HPDE6-E6E7 (cell line): ENCODE measurements around the gene ANXA7.
"Not testable (repeated sequence)": the region's sequence is repeated elsewhere in the genome, so short reads cannot be mapped to it uniquely, and the experiment has no call there.

ENCODE experiments used
- DNase-seq: peaks from one replicate; pipeline ENCODE4 v3.0.0; 2011; ENCODE audit warnings: missing footprints; ENCODE audit errors: extremely low spot score

ANXA7 gene

DNA sequence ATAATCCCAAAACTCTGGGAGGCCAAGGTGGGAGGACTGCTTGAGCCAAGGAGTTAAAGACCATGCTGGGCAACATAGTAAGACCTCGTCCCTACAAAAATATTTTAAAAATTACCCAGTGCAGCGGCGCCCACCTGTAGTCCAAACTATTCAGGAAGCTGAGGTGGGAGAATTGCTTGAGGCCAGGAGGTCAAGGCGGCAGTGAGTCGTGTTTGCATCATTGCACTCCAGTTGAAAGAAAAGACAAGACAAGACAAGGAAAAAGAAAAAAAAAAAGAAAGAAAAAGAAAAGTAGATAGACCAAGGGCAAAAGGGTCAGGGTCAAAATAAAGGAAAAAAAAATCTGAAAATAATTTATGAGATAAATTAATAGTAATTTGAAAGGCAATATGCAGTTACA is 5.8 kb downstream of the ANXA7 start:
- no peak for DNase-seq

GRCh38 chr10:73407495-73407894 is 6.4 kb downstream of the ANXA7 start:
- DNase-seq: no peak

- DNase-seq: no peak
These were observed 7.0 kb downstream of the ANXA7 start for GRCh38 chr10:73406846-73407245.

GRCh38 chr10:73405556-73405955 is 8.3 kb downstream of the ANXA7 start:
- no peak for DNase-seq

DNA sequence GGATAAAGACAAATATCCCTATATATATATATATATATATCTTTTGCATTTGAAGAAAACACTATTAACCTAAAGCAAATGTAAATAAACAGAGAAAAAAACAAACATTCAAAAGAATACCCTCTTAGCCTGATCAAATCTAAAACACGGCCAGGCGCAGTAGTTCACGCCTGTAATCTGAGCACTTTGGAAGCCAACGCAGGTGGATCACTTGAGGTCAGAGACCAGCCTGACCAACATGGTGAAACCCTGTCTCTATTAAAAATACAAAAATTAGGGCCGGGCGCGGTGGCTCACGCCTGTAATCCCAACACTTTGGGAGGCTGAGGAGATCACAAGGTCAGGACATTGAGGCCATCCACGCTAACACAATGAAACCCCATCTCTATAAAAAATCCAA is 9.2 kb downstream of the ANXA7 start:
- DNase-seq: no peak

DNA sequence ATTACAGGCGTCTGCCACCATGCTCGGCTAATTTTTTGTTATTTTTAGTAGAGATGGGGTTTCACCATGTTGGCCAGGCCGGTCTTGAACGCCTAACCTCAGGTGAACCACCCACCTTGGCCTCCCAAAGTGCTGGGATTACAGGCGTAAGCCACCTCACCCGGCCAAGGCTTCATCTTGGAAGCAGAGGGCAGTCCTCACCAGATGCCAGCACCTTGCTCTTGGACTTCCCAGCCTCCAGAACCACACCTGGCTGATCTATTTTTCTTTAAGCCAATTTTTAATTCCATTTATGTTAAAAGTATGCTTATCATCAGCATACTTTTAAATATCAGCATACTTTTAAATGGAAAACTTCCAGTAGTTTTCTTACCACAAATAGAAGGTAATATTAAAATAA is 12.2 kb downstream of the ANXA7 start:
- no peak for DNase-seq

GRCh38 chr10:73399063-73399462 is 14.8 kb downstream of the ANXA7 start:
- DNase-seq: no peak

- DNase-seq: no peak
These were observed 15.8 kb downstream of the ANXA7 start for GRCh38 chr10:73398024-73398423.

DNA sequence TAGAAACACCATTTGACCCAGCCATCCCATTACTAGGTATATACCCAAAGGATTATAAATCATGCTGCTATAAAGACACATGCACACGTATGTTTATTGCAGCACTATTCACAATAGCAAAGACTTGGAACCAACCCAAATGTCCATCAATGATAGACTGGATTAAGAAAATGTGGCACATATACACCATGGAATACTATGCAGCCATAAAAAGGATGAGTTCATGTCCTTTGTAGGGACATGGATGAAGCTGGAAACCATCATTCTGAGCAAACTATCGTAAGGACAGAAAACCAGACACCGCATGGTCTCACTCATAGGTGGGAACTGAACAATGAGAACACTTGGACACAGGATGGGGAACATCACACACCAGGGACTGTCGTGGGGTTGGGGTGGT is 19.5 kb downstream of the ANXA7 start:
- not testable (repeated sequence) for DNase-seq

GRCh38 chr10:73388228-73388627 is 25.6 kb downstream of the ANXA7 start:
- no peak for DNase-seq

DNA sequence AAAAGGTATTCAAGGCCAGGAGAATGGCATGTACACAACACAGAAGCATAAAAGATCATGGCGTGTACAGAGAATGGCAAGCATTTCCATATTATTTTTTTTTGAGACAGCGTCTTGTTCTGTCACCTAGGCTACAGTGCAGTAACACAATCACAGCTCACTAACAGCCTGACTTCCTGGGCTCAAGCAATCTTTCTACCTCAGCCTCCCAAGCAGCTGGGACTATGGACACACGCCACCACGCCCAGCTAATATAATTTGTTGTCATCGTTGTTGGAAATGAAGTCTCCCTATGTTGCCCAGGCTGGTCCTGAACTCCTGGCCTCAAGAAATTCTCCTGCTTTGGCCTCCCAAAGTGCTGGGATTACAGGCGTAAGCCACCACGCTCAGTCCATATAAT is 27.3 kb downstream of the ANXA7 start:
- no peak for DNase-seq

- no peak for DNase-seq
These were observed 34.7 kb downstream of the ANXA7 start for GRCh38 chr10:73379064-73379748.

GRCh38 chr10:73376679-73377078 is 37.2 kb downstream of the ANXA7 start:
- no peak for DNase-seq

DNA sequence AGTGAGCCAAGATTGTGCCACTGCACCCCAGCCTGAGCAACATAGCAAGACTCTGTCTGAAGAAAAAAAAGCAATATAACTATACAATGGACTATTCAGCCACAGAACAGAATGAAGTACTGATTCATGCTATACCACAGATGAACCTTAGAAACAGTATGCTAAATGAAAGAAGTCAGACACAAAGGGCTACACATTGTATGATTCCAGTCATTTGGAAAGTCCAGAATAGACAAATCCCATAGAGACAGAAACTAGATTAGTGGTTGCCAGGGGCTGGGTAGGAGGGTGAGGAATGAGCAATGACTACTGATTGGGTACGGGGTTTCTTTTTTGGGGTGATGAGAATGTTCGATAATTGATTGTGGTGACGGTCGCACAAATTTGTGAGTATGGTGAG is 45.6 kb downstream of the ANXA7 start:
- no peak for DNase-seq

DNA sequence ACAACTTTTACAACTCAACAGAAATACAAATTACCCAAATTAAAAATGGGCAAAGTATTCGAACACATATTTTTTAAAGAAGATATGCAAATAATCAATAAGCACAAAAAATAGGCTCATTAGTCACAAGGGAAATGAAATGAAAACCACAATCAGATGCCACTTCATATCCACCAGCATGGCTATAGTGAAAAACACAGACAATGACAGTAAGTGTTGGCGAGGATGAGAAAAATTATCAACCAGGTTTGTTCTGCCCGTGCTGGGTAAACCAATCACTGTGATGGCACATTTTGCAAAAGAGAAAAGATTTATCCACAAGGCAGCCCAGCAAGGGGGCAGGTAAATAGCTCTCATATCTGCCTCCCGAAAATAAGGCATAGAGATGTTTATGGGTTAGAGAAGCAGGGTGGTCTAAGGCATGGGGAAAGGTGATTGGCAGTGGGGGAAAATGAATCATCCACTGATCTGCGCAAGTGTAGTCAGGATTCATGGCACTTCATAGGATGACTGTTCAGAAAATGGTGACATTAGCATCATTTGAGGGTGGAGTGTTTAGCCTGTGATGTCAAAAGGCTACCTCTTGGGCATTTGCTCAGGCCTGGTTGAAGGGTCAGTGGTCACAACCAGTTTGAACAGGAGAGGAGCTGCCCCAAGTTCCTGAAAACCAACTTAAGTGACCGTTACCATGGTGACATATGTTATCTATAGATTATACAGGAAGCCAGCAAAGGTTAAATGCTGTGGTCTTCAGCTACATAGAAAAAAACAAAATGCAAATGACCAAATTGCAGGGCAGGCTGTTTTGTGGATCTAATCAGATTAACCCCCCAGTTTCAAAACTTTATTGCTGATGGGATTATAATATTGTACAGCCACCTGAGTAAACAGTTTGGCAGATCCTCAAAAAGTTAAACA is 47.2 kb downstream of the ANXA7 start:
- DNase-seq: no peak

DNA sequence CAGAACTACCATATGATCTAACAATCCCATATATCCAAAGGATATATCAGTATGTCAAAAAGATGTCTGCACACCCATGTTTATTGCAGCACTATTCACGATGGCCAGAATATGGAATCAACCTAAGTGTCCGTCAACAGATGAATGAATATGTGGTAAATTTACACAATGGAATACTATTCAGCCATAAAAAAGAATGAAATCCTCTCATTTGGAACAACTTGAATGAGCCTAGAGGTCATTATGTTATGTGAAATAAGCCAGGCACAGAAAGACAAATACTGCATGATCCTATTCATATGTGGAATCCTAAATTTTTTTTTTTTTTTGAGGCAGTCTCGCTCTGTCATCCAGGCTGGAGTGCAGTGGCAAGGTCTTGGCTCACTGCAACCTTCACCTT is 48.9 kb downstream of the ANXA7 start:
- DNase-seq: no peak

DNA sequence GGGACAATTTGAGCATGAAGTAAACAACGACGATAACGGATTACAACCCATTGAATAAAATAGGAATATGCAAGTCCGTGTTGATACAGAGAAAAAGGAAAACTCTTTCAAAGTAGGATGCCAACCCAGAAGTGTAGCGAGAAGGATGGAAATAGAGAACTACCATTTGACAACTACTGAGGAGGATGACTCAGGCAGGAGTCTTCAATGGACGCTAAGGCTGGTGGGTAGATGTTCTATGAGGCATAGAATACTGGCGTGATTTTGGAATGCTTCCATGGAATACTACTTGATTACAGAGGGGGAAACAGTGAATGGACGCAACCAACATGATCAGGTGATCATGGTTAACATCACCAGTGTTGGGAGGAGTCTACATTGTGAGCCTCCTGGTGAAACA is 54.4 kb downstream of the ANXA7 start:
- DNase-seq: no peak

DNA sequence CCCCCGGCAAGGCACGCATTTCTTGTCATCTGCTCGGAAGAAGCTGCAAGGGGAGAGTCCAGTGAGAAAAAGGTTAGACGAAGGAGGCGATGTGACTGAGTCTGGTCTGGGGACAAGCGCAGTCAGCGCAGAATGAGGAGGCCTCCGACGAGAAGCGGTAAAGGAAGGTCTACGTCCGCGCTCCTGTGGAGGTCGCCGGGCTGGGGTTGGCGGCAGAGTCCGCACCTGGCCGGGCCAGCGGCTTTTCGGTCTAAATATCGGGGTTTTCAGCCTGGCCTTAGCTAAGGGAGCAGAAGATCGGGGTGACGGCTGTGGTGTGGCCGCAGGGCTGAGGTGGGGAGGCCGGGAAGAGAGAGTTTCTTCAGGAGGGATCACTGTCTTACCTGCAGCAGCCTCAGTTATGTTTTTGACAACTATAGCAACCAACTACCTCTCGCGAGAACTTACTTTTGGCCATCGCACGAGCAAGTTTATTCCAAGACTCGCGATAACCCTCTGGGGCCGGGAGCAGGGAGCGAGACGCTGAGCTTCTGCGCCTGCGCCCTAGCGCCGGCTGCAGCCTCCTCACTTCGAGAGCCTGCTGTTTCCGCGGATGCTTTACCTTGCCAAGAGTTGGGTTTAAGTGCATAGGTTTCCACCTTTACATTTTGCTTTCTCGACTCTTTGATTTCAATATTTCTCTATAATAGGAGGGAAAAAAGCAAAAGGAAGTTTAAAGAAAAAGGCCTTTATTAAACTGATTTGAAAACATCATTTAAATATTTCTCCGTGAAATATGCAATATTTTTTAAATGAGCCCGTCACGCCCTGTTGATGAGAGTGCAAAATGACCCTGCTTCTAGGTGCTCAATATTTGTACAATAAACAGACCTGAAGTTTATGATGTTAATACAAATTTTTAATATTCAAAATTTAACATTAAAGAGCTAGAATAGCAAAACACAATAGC is 55.3 kb downstream of the ANXA7 start, which contains the start of gene CFAP70:
TSS of gene CFAP70 (minus strand) at position 534 of the 949 bp plus-strand sequence. CDS start 4,068 bp downstream, outside the sequence.
- DNase-seq: peak; percentile 97

DNA sequence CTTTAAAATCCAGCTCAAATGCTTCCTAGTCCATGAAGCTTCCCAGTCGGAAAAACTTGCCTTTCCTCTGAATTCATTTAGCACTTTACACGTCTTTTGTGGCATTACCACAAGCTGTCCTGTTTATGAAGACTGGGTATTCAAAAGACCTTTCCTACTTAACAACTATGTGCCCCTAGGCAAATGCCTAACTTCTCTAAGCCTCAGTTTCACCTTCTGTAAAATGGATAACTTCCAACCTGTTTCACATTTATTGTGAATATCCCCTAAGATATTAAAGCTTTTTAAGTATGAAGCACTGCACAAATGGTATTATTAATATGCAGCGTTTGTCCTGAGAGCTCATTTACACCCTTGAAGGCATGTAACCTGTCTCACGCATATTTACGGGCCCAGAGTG is 56.0 kb downstream of the ANXA7 start:
- no peak for DNase-seq

- no peak for DNase-seq
These were observed 56.7 kb downstream of the ANXA7 start for GRCh38 chr10:73357166-73357565.

DNA sequence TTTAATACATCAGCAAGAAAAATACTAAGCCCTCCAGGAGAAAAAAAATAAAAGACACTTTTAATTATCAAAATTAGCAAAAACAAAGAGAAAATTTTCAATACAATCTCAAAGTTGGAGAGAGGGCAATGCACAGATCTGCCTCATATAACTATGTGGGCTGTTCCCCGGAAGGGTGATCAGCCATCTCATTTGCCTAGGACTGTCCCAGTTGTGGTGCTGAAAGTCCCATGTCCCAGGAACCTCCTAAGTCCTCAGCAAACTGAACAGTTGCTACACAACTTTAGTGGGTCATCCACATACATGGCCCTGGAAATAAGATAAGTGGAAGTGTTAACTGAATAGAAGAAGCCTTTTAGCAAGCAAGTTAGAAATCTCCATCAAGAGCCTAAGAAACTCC is 69.6 kb downstream of the ANXA7 start:
- no peak for DNase-seq

DNA sequence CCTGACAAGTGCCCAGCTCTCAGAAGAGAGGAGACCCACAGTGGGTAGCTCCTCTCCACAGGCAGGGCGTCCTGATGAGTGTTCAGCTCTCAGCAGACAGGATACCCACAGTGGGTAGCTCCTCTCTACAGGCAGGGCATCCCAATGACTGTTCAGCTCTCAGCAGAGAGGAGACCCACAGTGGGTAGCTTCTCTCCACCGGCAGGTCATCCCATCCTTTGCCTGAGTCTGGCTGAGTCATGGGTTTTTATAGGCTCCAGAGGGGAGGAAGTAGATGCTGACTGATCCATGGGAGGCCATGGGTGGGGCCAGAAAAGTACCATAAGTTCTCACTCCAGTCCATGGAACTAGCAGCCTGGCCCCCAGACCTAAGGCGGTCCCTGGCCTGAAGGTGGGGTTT is 73.7 kb downstream of the ANXA7 start:
- no peak for DNase-seq
